K562 (cell line): ENCODE measurements around the gene VWC2L. TPM values are rescaled to one million over a fixed set of nuclear protein-coding genes. Genes with fewer than 3 reads are reported as not detected.
A peak's percentile ranks its signal among the peaks of the same experiment; 100 is the strongest.

ENCODE experiments used
- ATAC-seq: fragments of 200-7000 bp; cut with Tn5 transposase; 3 replicates; pipeline ENCODE4 v1.9.1; 2020; ENCODE audit warnings: moderate library complexity
- BruUV-seq: library from RNA; stranded (reverse); fragments of 400-500 nt; replicated peaks from 2 replicates; lab custom pipeline; 2021; lab: Mats Ljungman, UMichigan
- CTCF ChIA-PET: fragments of 300-600 bp; formaldehyde crosslinking; extraction: SDS; loops from one replicate; lab custom pipeline; 2021; ENCODE audit warnings: low intra/inter-chr PET ratio; lab: Yijun Ruan, JAX
- POLR2A ChIA-PET: fragments of 300-600, 350-650 bp; sonication (Branson Sonifier 250); formaldehyde crosslinking; extraction: SDS; loops from one replicate; lab custom pipeline; 2021; ENCODE audit warnings: antibody characterized with exemption, inconsistent platforms; lab: Yijun Ruan, JAX
- DNase-seq, 4 experiments: peaks; one replicate each; pipeline versions ENCODE4 v3.0.0 to v3.0.0-alpha.2; 2011 to 2018; ENCODE audit warnings: low spot score in 3 of 4, mixed read lengths in 3 of 4; ENCODE audit errors: extremely low read depth in 1 of 4
- FAIRE-seq: peaks from 2 replicates; lab custom pipeline; 2011; peaks lifted over from hg19 to GRCh38; lab: Jason Lieb, UNC
- H2AFZ ChIP-seq: 2 replicates; pipeline ENCODE4 v1.6.0; 2011; ENCODE audit warnings: low read depth, low read length, control low read depth, inconsistent platforms
- H3K27ac ChIP-seq: fragments of 200-600 bp; 3 replicates; pipeline ENCODE4 v1.8.0; 2011; ENCODE audit warnings: low read depth, mild to moderate bottlenecking, control low read depth, inconsistent platforms, low read length, moderate library complexity, mixed read lengths; ENCODE audit errors: extremely low read depth
- H3K27me3 ChIP-seq, 2 experiments: fragments of 300-600 bp in 1 of 2; 2 replicates in 1 of 2; 3 replicates in 1 of 2; pipeline versions ENCODE4 v1.6.0 to v1.8.0; 2011; ENCODE audit warnings: inconsistent platforms in 2 of 2, low read length in 2 of 2, mild to moderate bottlenecking in 1 of 2, mixed read lengths in 1 of 2, moderate library complexity in 1 of 2; ENCODE audit not compliant: control insufficient read depth in 2 of 2, insufficient read depth in 2 of 2
- H3K36me3 ChIP-seq: fragments of 300-600 bp; 3 replicates; pipeline ENCODE4 v1.8.0; 2011; ENCODE audit warnings: mild to moderate bottlenecking, low read length, inconsistent platforms; ENCODE audit not compliant: control insufficient read depth, insufficient read depth
- H3K4me1 ChIP-seq, 2 experiments: fragments of 200-600 bp in 1 of 2; replicated peaks in 1 of 2; 2 replicates in 1 of 2; 3 replicates in 1 of 2; pipeline versions ENCODE4 v1.5.1 to v1.8.0; 2011; ENCODE audit warnings: inconsistent platforms in 2 of 2, low read length in 2 of 2, mild to moderate bottlenecking in 1 of 2, mixed read lengths in 1 of 2, moderate library complexity in 1 of 2; ENCODE audit not compliant: control insufficient read depth in 2 of 2, insufficient read depth in 2 of 2
- H3K4me2 ChIP-seq: 2 replicates; pipeline ENCODE4 v1.6.1; 2011; ENCODE audit warnings: low read length, control low read depth, inconsistent platforms, mixed read lengths; ENCODE audit not compliant: insufficient read depth
- H3K4me3 ChIP-seq: fragments of 200-600 bp; sonication (generic), shearing (Covaris generic); 2 replicates; pipeline ENCODE4 v1.5.1; 2016; ENCODE audit warnings: control low read depth, inconsistent platforms
- H3K79me2 ChIP-seq: fragments of 200-600 bp; 3 replicates; pipeline ENCODE4 v1.8.0; 2011; ENCODE audit warnings: low read length, inconsistent platforms; ENCODE audit not compliant: control insufficient read depth, insufficient read depth
- H3K9ac ChIP-seq, 2 experiments: 2 replicates each; pipeline versions ENCODE4 v1.6.0 to v1.6.1; 2011; ENCODE audit warnings: low read depth in 2 of 2, low read length in 2 of 2, control low read depth in 1 of 2, inconsistent platforms in 1 of 2, mild to moderate bottlenecking in 1 of 2, mixed read lengths in 1 of 2; ENCODE audit not compliant: insufficient read depth in 1 of 2
- H3K9me1 ChIP-seq: one replicate; pipeline ENCODE4 v1.6.0; 2011; ENCODE audit warnings: inconsistent platforms, mild to moderate bottlenecking, low read length, moderate library complexity; ENCODE audit not compliant: control insufficient read depth, insufficient read depth
- H3K9me3 ChIP-seq: replicated peaks from 2 replicates; pipeline ENCODE4 v1.5.1; 2011; ENCODE audit warnings: low read depth, low read length, inconsistent platforms; ENCODE audit not compliant: control insufficient read depth, insufficient read depth
- H4K20me1 ChIP-seq: replicated peaks from 2 replicates; pipeline ENCODE4 v1.6.1; 2011; ENCODE audit warnings: low read length, inconsistent platforms, mixed read lengths; ENCODE audit not compliant: control insufficient read depth, insufficient read depth
- CTCF ChIP-seq, 3 experiments: IDR thresholded peaks in 2 of 3; conservative IDR thresholded peaks in 1 of 3; 2 replicates each; pipeline ENCODE4 v1.5.1; 2011 to 2012; ENCODE audit warnings: low read length in 3 of 3, mild to moderate bottlenecking in 3 of 3, control low read depth in 2 of 3, improper control_type of control experiment in 1 of 3, inconsistent platforms in 1 of 3, low read depth in 1 of 3, mixed read lengths in 1 of 3, moderate library complexity in 1 of 3; ENCODE audit not compliant: insufficient read depth in 2 of 3
- IFI16 ChIP-seq: fragments of 250-450 bp; sonication (Bioruptor Pico); IDR thresholded peaks from 2 replicates; pipeline ENCODE4 v2.1.2; 2022; ENCODE audit warnings: mild to moderate bottlenecking, inconsistent platforms
- NFE2L1 ChIP-seq: fragments of 450-650 bp; IDR thresholded peaks from 2 replicates; pipeline ENCODE4 v1.6.1; 2016; ENCODE audit warnings: missing genetic modification characterization, low read depth, mild to moderate bottlenecking, missing compliant biosample characterization, moderate library complexity, borderline replicate concordance
- NUFIP1 ChIP-seq: fragments of 450-650 bp; IDR thresholded peaks from 2 replicates; pipeline ENCODE4 v1.6.1; 2018; ENCODE audit not compliant: partially characterized antibody
- RAD21 ChIP-seq, 2 experiments: fragments of 250-450 bp in 1 of 2; fragments of 450-650 bp in 1 of 2; sonication (Bioruptor Pico) in 1 of 2; formaldehyde crosslinking in 1 of 2; IDR thresholded peaks in 1 of 2; conservative IDR thresholded peaks in 1 of 2; 2 replicates each; pipeline versions ENCODE4 v1.4.0 to v1.8.0; 2020 to 2022; ENCODE audit warnings: mild to moderate bottlenecking in 2 of 2, moderate library complexity in 1 of 2
- SAFB2 ChIP-seq: fragments of 200-400 bp; formaldehyde crosslinking; IDR thresholded peaks from 2 replicates; pipeline ENCODE4 v1.6.1; 2018; ENCODE audit warnings: borderline replicate concordance, low read length, low read depth, moderate library complexity; ENCODE audit not compliant: severe bottlenecking
- ZC3H11A ChIP-seq: IDR thresholded peaks from 2 replicates; pipeline ENCODE4 v1.6.1; 2012; ENCODE audit warnings: low read depth, low read length, improper control_type of control experiment
- ZNF133 ChIP-seq: fragments of 250-450 bp; sonication (Bioruptor Pico); IDR thresholded peaks from 2 replicates; pipeline ENCODE4 v1.4.0; 2020; ENCODE audit warnings: mild to moderate bottlenecking
- ZNF197 ChIP-seq: fragments of 200-800 bp; sonication (Bioruptor generic); IDR thresholded peaks from 2 replicates; pipeline ENCODE4 v1.6.1; 2016; ENCODE audit warnings: low read depth, missing genetic modification characterization, missing compliant biosample characterization
- WGBS: fragments of 100-300 bp; shearing (Covaris generic); methylation state at CpG from one replicate; pipeline ENCODE4 v1.1.6; 2016; ENCODE audit warnings: low coverage, mixed read lengths; ENCODE audit not compliant: insufficient coverage; ENCODE audit errors: missing lambda C conversion rate; 5-methylcytosine and 5-hydroxymethylcytosine counted together
- in situ Hi-C: fragments of 300-500 bp; cut with MboI; formaldehyde crosslinking; loops from 4 replicates; pipeline ENCODE4 v1.15.0; 2018; ENCODE audit warnings: inconsistent platforms, mixed read lengths
- intact Hi-C: fragments of 100-400 bp; cut with micrococcal nuclease; formaldehyde crosslinking; loops from 2 replicates; pipeline ENCODE4 v1.14.2; 2022
- polyA plus RNA-seq, 8 experiments: library from polyadenylated mRNA; depleted of rRNA in 4 of 8; stranded (reverse) in 5 of 8; unstranded in 3 of 8; fragments of >200 nt; fragmentation: Nextera tagmentation in 2 of 8; fragmentation: Illumina TruSeq in 1 of 8; extraction: Ambion mirVana in 2 of 8; extraction: Trizol in 1 of 8; gene quantifications; 2 replicates each; pipeline versions ENCODE4 v1.2.1 to v1.2.3, GENCODE V29; 2011 to 2014; ENCODE audit warnings: inconsistent platforms in 1 of 8, missing spikeins in 1 of 8
- total RNA-seq, 7 experiments: library from RNA; depleted of rRNA in 6 of 7; stranded (reverse); fragments of >200 nt in 6 of 7; fragmentation: Illumina TruSeq in 2 of 7; extraction: Trizol in 2 of 7; gene quantifications; 2 replicates each; pipeline versions ENCODE4 v1.2.1 to v1.2.3, GENCODE V29; 2011 to 2021; ENCODE audit warnings: low replicate concordance in 1 of 7
- TF ChIP-seq, protein P1 (sequence below): fragments of 450-650 bp; IDR thresholded peaks from 2 replicates; pipeline ENCODE4 v1.7.0; 2016; ENCODE audit warnings: borderline replicate concordance
- TF ChIP-seq, protein P2 (sequence below): fragments of 450-650 bp; IDR thresholded peaks from 2 replicates; pipeline ENCODE4 v1.6.1; 2017; ENCODE audit warnings: antibody characterized with exemption

Gene VWC2L
- total and polyA plus RNA-seq, 9 of the 15 experiments (the other 6 are each of a cell fraction or from before 2014, with no cell fraction given): not detected

- TF ChIP-seq NUFIP1 (no peak), ZC3H11A (no peak), SAFB2 (no peak), IFI16 (CRISPR knock-in tag) (no peak), NFE2L1 (tag) (no peak)
Measured at GRCh38 chr2:214579035-214579434, 168.2 kb downstream of the VWC2L start (continued).

DNA sequence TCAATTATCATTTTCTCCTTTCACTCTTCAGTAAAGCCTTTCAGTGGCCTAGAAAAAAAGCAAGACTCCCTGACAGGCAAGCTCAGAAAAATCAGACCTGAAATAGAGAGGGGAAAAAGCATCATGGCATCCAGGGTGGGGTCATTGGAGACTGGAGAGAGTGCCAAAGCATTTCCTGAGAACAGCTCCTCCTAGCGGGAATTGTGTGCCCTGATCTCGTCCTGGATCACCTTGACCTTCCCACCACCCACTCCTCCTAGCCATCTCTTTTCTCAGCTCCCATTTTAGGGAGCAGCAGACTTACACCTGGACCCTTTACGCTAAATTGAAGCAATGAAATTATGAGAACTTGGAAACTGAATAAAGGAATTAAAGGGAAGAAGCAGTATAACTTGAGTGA lies 176.6 kb downstream of the VWC2L start:
- H3K27ac ChIP-seq: no peak overlapping the region
- no peak overlapping the region for H3K4me3 ChIP-seq
- intact Hi-C loops: no loop called here
- no TSS peak for BruUV-seq
- DNase-seq: peak; percentile 3 to 11 (median 7)
- H3K27me3 ChIP-seq: no peaks in the 10 kb centered on the region
- in situ Hi-C loops: no loop called here
- no peaks in the 10 kb centered on the region for H3K36me3 ChIP-seq
- WGBS: 0% methylated on average over 3 of the region's 3 CpGs
- no peak overlapping the region for H2AFZ ChIP-seq
- TF ChIP-seq CTCF (IDR thresholded peaks at IDR 0.05 in 2 of 3, conservative IDR thresholded peaks at IDR 0.05 in 1 of 3; ENCODE audit: insufficient read depth in 2 of 3, low read depth in 1 of 3, low read length in 3 of 3) (peak; percentile 14 to 29 (median 18); a peak in 1 of 6 replicates), RAD21 (CRISPR knock-in tag; conservative IDR thresholded peaks at IDR 0.05 in 1 of 2, IDR thresholded peaks at IDR 0.05 in 1 of 2) (peak in 1 of 2 experiments; percentile 14; a peak in 1 of 4 replicates), ZNF133 (no peak), ZNF197 (CRISPR knock-in tag) (no peak)
- TF ChIP-seq, protein P1, sequence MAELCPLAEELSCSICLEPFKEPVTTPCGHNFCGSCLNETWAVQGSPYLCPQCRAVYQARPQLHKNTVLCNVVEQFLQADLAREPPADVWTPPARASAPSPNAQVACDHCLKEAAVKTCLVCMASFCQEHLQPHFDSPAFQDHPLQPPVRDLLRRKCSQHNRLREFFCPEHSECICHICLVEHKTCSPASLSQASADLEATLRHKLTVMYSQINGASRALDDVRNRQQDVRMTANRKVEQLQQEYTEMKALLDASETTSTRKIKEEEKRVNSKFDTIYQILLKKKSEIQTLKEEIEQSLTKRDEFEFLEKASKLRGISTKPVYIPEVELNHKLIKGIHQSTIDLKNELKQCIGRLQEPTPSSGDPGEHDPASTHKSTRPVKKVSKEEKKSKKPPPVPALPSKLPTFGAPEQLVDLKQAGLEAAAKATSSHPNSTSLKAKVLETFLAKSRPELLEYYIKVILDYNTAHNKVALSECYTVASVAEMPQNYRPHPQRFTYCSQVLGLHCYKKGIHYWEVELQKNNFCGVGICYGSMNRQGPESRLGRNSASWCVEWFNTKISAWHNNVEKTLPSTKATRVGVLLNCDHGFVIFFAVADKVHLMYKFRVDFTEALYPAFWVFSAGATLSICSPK: no peak
- TF ChIP-seq, protein P2, sequence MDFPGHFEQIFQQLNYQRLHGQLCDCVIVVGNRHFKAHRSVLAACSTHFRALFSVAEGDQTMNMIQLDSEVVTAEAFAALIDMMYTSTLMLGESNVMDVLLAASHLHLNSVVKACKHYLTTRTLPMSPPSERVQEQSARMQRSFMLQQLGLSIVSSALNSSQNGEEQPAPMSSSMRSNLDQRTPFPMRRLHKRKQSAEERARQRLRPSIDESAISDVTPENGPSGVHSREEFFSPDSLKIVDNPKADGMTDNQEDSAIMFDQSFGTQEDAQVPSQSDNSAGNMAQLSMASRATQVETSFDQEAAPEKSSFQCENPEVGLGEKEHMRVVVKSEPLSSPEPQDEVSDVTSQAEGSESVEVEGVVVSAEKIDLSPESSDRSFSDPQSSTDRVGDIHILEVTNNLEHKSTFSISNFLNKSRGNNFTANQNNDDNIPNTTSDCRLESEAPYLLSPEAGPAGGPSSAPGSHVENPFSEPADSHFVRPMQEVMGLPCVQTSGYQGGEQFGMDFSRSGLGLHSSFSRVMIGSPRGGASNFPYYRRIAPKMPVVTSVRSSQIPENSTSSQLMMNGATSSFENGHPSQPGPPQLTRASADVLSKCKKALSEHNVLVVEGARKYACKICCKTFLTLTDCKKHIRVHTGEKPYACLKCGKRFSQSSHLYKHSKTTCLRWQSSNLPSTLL: no peak
- H4K20me1 ChIP-seq: no peaks in the 10 kb centered on the region
- ChIA-PET CTCF (no interaction called here), POLR2A (no interaction called here)
- H3K79me2 ChIP-seq: no peaks in the 10 kb centered on the region
- H3K9ac ChIP-seq: no peak overlapping the region
- H3K9me1 ChIP-seq: no peaks in the 10 kb centered on the region
- H3K4me1 ChIP-seq: no peaks in the 10 kb centered on the region
- peak; percentile 49; the same call in 1 of the 3 replicates for ATAC-seq
- FAIRE-seq: no peak
- no peaks in the 10 kb centered on the region for H3K9me3 ChIP-seq
- H3K4me2 ChIP-seq: no peak overlapping the region
